Caco-2 (cell line): ENCODE results near the gene VAMP8. TPM values are rescaled to one million over a fixed set of nuclear protein-coding genes. Genes with fewer than 3 reads are reported as not detected.
"Not testable (repeated sequence)": the region's sequence is repeated elsewhere in the genome, so short reads cannot be mapped to it uniquely, and the experiment has no call there.

ENCODE experiments used
- BruUV-seq: library from RNA; stranded (reverse); fragments of 400-500 nt; replicated peaks from 2 replicates; lab custom pipeline; 2021; lab: Mats Ljungman, UMichigan
- CTCF ChIA-PET: fragments of 300-600 bp; sonication (Branson Sonifier 250); formaldehyde crosslinking; loops from one replicate; lab custom pipeline; 2022; ENCODE audit warnings: antibody characterized with exemption; lab: Charles Lee
- POLR2A ChIA-PET: fragments of 300-600 bp; sonication (Branson Sonifier 250); formaldehyde crosslinking; loops from one replicate; lab custom pipeline; 2022; ENCODE audit warnings: antibody characterized with exemption; lab: Charles Lee
- DNase-seq, 2 experiments: peaks; one replicate each; pipeline versions ENCODE4 v3.0.0 to v3.0.0-alpha.2; 2020 to 2022
- H3K27me3 ChIP-seq: replicated peaks from 2 replicates; pipeline ENCODE4 v1.6.0; 2011; ENCODE audit warnings: low read length; ENCODE audit not compliant: control insufficient read depth, insufficient read depth
- H3K36me3 ChIP-seq: 2 replicates; pipeline ENCODE4 v1.5.1; 2011; ENCODE audit warnings: low read length; ENCODE audit not compliant: control insufficient read depth, insufficient read depth
- H3K4me1 ChIP-seq: fragments of 250-450 bp; sonication (Bioruptor Pico); 2 replicates; pipeline ENCODE4 v1.5.1; 2020; ENCODE audit warnings: mild to moderate bottlenecking
- H3K4me3 ChIP-seq: 2 replicates; pipeline ENCODE4 v1.5.1; 2011; ENCODE audit warnings: low read depth, mild to moderate bottlenecking, control low read depth, low read length
- H3K9me3 ChIP-seq: fragments of 250-450 bp; sonication (Bioruptor Pico); 2 replicates; pipeline ENCODE4 v1.5.1; 2020; ENCODE audit warnings: mild to moderate bottlenecking, moderate library complexity
- H3K27ac Mint-ChIP-seq: one replicate; pipeline ENCODE4 v1.8.0; 2022; ENCODE audit warnings: mixed read lengths; ENCODE audit not compliant: unreplicated experiment
- H3K27me3 Mint-ChIP-seq: one replicate; pipeline ENCODE4 v1.8.0; 2022; ENCODE audit warnings: mixed read lengths; ENCODE audit not compliant: insufficient read depth, unreplicated experiment
- H3K36me3 Mint-ChIP-seq: one replicate; pipeline ENCODE4 v1.8.0; 2022; ENCODE audit warnings: mild to moderate bottlenecking, mixed read lengths; ENCODE audit not compliant: insufficient read depth, unreplicated experiment
- H3K4me1 Mint-ChIP-seq: one replicate; pipeline ENCODE4 v1.8.0; 2022; ENCODE audit warnings: low read depth, mixed read lengths; ENCODE audit not compliant: unreplicated experiment
- H3K4me3 Mint-ChIP-seq: one replicate; pipeline ENCODE4 v1.8.0; 2022; ENCODE audit warnings: mild to moderate bottlenecking, moderate library complexity, mixed read lengths; ENCODE audit not compliant: unreplicated experiment
- H3K9me3 Mint-ChIP-seq: one replicate; pipeline ENCODE4 v1.8.0; 2022; ENCODE audit warnings: mixed read lengths; ENCODE audit not compliant: unreplicated experiment
- intact Hi-C: fragments of 100-400 bp; cut with micrococcal nuclease; formaldehyde crosslinking; loops from one replicate; pipeline ENCODE4 v1.10.0; 2022; ENCODE audit not compliant: unreplicated experiment
- total RNA-seq: library from RNA; stranded (reverse); gene quantifications from 2 replicates; pipeline ENCODE4 v1.2.3, GENCODE V29; 2022
- TF ChIP-seq, protein P1 (sequence below), 2 experiments: fragments of 200-600 bp in 1 of 2; IDR thresholded peaks; 1 replicate in 1 of 2; 2 replicates in 1 of 2; pipeline versions ENCODE4 v1.5.1 to v1.8.0; 2011 to 2022; ENCODE audit warnings: antibody characterized with exemption in 1 of 2, control low read depth in 1 of 2, inconsistent platforms in 1 of 2, low read depth in 1 of 2, low read length in 1 of 2, mild to moderate bottlenecking in 1 of 2, moderate library complexity in 1 of 2; ENCODE audit not compliant: insufficient read depth in 1 of 2, severe bottlenecking in 1 of 2, unreplicated experiment in 1 of 2

VAMP8 gene
- total RNA-seq, 1 experiment from 2014 or later: 85.5 TPM

DNA sequence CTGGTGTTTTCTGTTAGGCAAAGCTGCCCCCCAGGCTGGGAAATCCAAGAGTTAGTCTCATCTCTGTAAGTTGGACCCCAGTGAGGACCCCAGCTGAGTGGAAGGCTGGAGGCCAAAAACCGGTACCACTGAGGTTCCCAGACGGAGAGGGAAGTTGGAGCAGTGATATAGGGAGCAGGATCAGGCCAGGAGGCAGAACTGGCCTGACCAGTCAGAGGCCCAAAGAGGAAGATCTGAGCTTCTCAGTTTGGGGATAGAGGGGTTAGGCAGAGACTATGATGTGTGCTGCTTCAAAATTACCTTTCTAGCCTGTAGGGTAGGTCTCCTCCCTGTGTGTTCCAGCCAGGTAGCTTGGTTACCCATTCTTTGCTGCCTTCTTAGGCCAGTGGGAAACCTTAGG is 13.6 kb downstream of the VAMP8 start:
- H3K4me3 ChIP-seq: no peak overlapping the region
- intact Hi-C loops: no loop called here
- POLR2A ChIA-PET: interaction anchor here (1.0 to 1.4 kb wide), 2 partner anchors 14 to 52 kb away, joined by 3 to 4 read pairs; partner anchors contain the start of gene MAT2A
- H3K4me1 Mint-ChIP-seq: peaks cover 44% of the 10 kb centered on the region
- no peaks in the 10 kb centered on the region for H3K9me3 ChIP-seq
- CTCF ChIA-PET: interaction anchor here (1.0 kb wide), 1 partner anchor 39 kb away, joined by 3 read pairs; no protein-coding TSS in a partner anchor
- no peak overlapping the region for H3K4me3 Mint-ChIP-seq
- H3K27me3 Mint-ChIP-seq: peaks cover 10% of the 10 kb centered on the region
- no peaks in the 10 kb centered on the region for H3K9me3 Mint-ChIP-seq
- no peak overlapping the region for H3K27ac Mint-ChIP-seq
- DNase-seq: no peak
- peaks cover 22% of the 10 kb centered on the region for H3K4me1 ChIP-seq
- BruUV-seq: no TSS peak
- no peaks in the 10 kb centered on the region for H3K36me3 ChIP-seq
- H3K27me3 ChIP-seq: no peaks in the 10 kb centered on the region
- TF ChIP-seq, protein P1, sequence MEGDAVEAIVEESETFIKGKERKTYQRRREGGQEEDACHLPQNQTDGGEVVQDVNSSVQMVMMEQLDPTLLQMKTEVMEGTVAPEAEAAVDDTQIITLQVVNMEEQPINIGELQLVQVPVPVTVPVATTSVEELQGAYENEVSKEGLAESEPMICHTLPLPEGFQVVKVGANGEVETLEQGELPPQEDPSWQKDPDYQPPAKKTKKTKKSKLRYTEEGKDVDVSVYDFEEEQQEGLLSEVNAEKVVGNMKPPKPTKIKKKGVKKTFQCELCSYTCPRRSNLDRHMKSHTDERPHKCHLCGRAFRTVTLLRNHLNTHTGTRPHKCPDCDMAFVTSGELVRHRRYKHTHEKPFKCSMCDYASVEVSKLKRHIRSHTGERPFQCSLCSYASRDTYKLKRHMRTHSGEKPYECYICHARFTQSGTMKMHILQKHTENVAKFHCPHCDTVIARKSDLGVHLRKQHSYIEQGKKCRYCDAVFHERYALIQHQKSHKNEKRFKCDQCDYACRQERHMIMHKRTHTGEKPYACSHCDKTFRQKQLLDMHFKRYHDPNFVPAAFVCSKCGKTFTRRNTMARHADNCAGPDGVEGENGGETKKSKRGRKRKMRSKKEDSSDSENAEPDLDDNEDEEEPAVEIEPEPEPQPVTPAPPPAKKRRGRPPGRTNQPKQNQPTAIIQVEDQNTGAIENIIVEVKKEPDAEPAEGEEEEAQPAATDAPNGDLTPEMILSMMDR (IDR thresholded peaks at IDR 0.05; ENCODE audit: insufficient read depth in 1 of 2, low read depth in 1 of 2, low read length in 1 of 2, severe bottlenecking in 1 of 2, unreplicated experiment in 1 of 2): no peak
- H3K36me3 Mint-ChIP-seq: peaks cover 15% of the 10 kb centered on the region

DNA sequence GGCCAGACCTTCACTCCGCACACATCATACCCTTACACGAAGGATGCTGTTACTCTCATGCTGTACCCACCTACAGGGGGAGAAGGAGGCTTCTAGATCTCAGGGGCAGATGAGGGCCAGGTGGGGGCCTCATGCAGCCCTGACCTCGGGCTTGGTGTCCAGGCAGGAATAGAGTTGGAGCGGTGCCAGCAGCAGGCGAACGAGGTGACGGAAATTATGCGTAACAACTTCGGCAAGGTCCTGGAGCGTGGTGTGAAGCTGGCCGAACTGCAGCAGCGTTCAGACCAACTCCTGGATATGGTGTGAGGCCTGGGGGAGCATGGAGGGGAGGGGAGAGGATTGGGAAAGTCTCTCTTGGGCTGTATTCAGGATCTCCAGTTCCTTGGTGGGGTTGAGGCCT is 14.2 kb downstream of the VAMP8 start:
- Histone ChIP-seq H3K9me3 (no peaks in the 10 kb centered on the region), H3K4me1 (peaks cover 24% of the 10 kb centered on the region), H3K36me3 (no peaks in the 10 kb centered on the region), H3K27me3 (no peaks in the 10 kb centered on the region), H3K4me3 (no peak overlapping the region)
- no peak for DNase-seq
- intact Hi-C loops: no loop called here
- POLR2A ChIA-PET: interaction anchor here (1.0 to 1.4 kb wide), 2 partner anchors 14 to 53 kb away, joined by 3 to 4 read pairs; partner anchors contain the start of gene MAT2A
- Mint-ChIP-seq H3K36me3 (peaks cover 21% of the 10 kb centered on the region), H3K27ac (no peak overlapping the region), H3K27me3 (peaks cover 10% of the 10 kb centered on the region), H3K4me1 (peaks cover 44% of the 10 kb centered on the region), H3K4me3 (no peak overlapping the region), H3K9me3 (no peaks in the 10 kb centered on the region)
- TF ChIP-seq, protein P1 (IDR thresholded peaks at IDR 0.05; ENCODE audit: insufficient read depth in 1 of 2, low read depth in 1 of 2, low read length in 1 of 2, severe bottlenecking in 1 of 2, unreplicated experiment in 1 of 2): no peak
- no TSS peak for BruUV-seq
- CTCF ChIA-PET: no interaction called here

DNA sequence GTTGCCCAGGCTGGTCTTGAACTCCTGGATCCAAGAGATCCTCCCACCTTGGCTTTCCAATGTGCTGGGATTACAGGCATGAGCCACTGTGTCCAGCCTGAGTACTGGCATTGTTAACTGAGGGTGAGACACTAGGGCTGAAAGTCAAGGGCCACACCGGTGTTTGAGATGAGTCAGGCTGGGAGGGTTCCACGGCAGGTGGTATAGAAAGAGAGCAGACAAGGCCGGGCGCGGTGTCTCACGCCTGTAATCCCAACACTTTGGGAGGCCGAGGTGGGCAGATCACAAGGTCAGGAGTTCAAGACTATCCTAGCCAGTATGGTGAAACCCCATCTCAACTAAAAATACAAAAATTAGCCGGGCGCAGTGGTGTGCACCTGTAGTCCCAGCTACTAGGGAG is 14.9 kb downstream of the VAMP8 start:
- H3K36me3 ChIP-seq, CTCF ChIA-PET, H3K4me3 Mint-ChIP-seq, H3K9me3 Mint-ChIP-seq, H3K27me3 ChIP-seq, H3K27ac Mint-ChIP-seq, H3K9me3 ChIP-seq, intact Hi-C loops, DNase-seq, H3K4me3 ChIP-seq, BruUV-seq: not testable (repeated sequence)
- peaks cover 28% of the 10 kb centered on the region for H3K36me3 Mint-ChIP-seq
- peaks cover 43% of the 10 kb centered on the region for H3K4me1 Mint-ChIP-seq
- H3K27me3 Mint-ChIP-seq: peaks cover 10% of the 10 kb centered on the region
- H3K4me1 ChIP-seq: peaks cover 25% of the 10 kb centered on the region
- POLR2A ChIA-PET: interaction anchor here (0.6 kb wide), 1 partner anchor 9 kb away, joined by 9 read pairs; no protein-coding TSS in a partner anchor
